ENCODE results near the gene EDC4. TPM values are rescaled to one million over a fixed set of nuclear protein-coding genes. Genes with fewer than 3 reads are reported as not detected.

The EDC4 gene
- total RNA-seq, 1 donor from 2014 or later, result 26.9 TPM

GRCh38 chr16:67885976-67886375 lies 13.1 kb downstream of the EDC4 start:
- Histone ChIP-seq H3K27me3 (ENCODE audit: control insufficient read depth, insufficient read depth, low read length) (no peaks in the 10 kb centered on the region), H3K4me3 (ENCODE audit: low read depth, low read length) (no peak overlapping the region), H3K36me3 (ENCODE audit: control insufficient read depth, insufficient read depth, low read length) (peaks cover 28% of the 10 kb centered on the region)
- no peak for TF ChIP-seq CTCF (IDR thresholded peaks at IDR 0.05; ENCODE audit: insufficient read depth, low read length, severe bottlenecking)
- DNase-seq (ENCODE audit: low read depth), result no peak
- FAIRE-seq, result no peak

GRCh38 chr16:67886387-67886786 lies 13.5 kb downstream of the EDC4 start:
- no peak for FAIRE-seq
- H3K4me3 ChIP-seq (ENCODE audit: low read depth, low read length), result no peak overlapping the region
- no peak for DNase-seq (ENCODE audit: low read depth)

GRCh38 chr16:67888331-67888730 lies 15.5 kb downstream of the EDC4 start:
- H3K36me3 ChIP-seq (ENCODE audit: control insufficient read depth, insufficient read depth, low read length), result peaks cover 13% of the 10 kb centered on the region
- no peak overlapping the region for H3K4me3 ChIP-seq (ENCODE audit: low read depth, low read length)
- no peak for TF ChIP-seq CTCF (IDR thresholded peaks at IDR 0.05; ENCODE audit: insufficient read depth, low read length, severe bottlenecking)

More at GRCh38 chr16:67886387-67886786, 13.5 kb downstream of the EDC4 start:
- Histone ChIP-seq H3K27me3 (ENCODE audit: control insufficient read depth, insufficient read depth, low read length) (no peaks in the 10 kb centered on the region), H3K36me3 (ENCODE audit: control insufficient read depth, insufficient read depth, low read length) (peaks cover 24% of the 10 kb centered on the region)
- TF ChIP-seq CTCF (IDR thresholded peaks at IDR 0.05; ENCODE audit: insufficient read depth, low read length, severe bottlenecking), result no peak

GRCh38 chr16:67892375-67892774 lies 19.5 kb downstream of the EDC4 start:
- no peak for FAIRE-seq
- no peak for DNase-seq (ENCODE audit: low read depth)
- TF ChIP-seq CTCF (IDR thresholded peaks at IDR 0.05; ENCODE audit: insufficient read depth, low read length, severe bottlenecking), result no peak
- Histone ChIP-seq H3K27me3 (ENCODE audit: control insufficient read depth, insufficient read depth, low read length) (no peaks in the 10 kb centered on the region), H3K36me3 (ENCODE audit: control insufficient read depth, insufficient read depth, low read length) (peaks cover 2% of the 10 kb centered on the region), H3K4me3 (ENCODE audit: low read depth, low read length) (no peak overlapping the region)

More at GRCh38 chr16:67888331-67888730, 15.5 kb downstream of the EDC4 start:
- no peaks in the 10 kb centered on the region for H3K27me3 ChIP-seq (ENCODE audit: control insufficient read depth, insufficient read depth, low read length)
- FAIRE-seq (no peak), DNase-seq (ENCODE audit: low read depth) (no peak)

GRCh38 chr16:67892899-67893742 lies 20.3 kb downstream of the EDC4 start, which contains the start of gene PSKH1:
Gene PSKH1, plus strand, starts transcription at chr16:67893254. Its CDS starts 15,496 bp downstream, at chr16:67908750.
- peak within 1 kb of the TSS; percentile 98 for H3K4me3 ChIP-seq (ENCODE audit: low read depth, low read length)
- TF ChIP-seq CTCF (IDR thresholded peaks at IDR 0.05; ENCODE audit: insufficient read depth, low read length, severe bottlenecking), result no peak
- no peak for FAIRE-seq
- no peaks in the 10 kb centered on the region for H3K27me3 ChIP-seq (ENCODE audit: control insufficient read depth, insufficient read depth, low read length)
- peak; percentile 82 for DNase-seq (ENCODE audit: low read depth)
- peaks cover 2% of the 10 kb centered on the region for H3K36me3 ChIP-seq (ENCODE audit: control insufficient read depth, insufficient read depth, low read length)

All from bronchial epithelial cell (primary cell).